Femur (tissue), 1 donor: ENCODE data around the gene ROBO2.

Source experiments
- DNase-seq: peaks from one replicate; pipeline ENCODE4 v3.0.0-alpha.2; 2017

Gene ROBO2

DNA sequence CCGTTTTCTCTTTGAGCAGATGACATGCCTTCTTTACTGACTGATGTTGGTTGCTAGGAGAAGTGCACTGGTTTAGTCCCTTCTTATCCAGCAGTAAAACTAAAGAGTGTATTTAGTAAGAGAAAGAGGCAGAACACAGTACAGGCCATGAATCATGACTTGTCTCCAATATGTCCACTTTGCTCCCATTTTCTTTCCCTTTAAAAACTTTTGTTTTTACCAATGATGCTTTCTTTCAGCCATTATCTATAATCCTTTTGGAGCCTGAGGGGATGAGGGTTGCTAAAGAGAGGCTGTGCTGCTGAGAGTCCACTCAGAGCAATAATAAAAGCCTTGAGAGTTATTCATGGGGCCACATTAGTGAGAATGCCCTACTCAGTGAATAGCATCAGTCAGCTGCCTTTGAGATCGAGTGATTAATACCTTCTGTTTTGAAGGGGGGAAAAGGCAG, 12.2 kb downstream of the ROBO2 start:
- DNase-seq: no peak

DNA sequence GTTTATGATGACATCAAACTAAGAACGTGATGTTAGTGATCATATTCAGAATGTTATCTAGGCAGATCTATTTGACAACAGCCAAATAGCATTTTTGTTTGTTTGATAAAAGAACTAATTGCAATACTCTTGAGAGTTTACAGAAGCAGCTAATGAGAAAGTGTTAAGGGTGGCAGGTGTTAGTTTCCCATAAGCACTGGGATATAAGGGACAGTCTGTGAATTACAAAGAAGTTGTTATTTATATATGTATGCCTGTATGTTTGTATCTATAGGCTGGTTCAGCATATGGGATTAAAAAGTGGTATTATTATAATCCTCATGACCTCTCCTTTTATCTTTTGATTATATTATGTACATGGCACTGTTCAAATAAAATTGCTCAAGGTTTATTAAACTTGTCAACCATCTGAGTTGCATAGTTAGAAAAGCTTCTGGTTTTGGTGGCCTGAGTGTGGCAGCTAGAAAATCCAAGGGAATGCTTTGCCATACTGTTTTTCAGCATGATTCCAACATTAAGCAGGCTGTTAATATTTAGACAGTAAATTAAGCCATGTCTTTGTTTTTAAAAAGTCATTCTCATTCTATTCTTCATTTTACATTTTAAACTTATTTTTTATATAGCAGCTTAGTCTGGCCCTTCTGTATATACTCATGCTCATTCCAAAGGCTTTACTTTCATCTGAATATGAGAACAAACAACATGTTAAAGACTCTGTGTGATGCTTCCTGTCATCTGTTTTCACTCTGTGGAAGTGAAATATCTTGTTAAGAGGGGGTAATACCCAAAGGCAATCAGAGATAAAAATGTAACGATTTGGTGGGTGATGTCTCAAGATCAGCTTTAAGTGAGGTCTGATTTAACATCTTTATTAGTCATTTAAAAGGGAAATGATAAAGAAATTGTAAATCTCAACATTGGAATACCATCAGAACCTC, 13.1 kb downstream of the ROBO2 start:
- no peak for DNase-seq

DNA sequence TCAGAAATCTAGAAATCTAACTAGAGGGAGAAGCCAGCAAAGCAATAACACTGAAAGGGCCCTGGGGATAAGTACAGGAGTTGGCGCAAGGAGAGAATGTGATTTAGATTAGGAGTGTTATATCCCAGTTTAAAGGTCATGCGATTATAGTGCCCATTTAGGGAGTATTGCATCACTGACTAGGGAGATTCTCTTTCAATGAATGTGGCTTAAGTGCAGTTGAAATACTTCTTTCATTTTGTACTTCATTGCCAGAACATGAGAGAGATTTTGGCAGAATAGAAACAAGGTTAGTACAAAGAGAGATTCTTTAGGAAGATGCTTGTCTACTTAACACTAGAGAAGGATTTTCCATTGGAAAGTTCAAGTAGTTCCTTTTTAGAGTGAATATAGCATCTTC, 13.9 kb downstream of the ROBO2 start:
- no peak for DNase-seq

DNA sequence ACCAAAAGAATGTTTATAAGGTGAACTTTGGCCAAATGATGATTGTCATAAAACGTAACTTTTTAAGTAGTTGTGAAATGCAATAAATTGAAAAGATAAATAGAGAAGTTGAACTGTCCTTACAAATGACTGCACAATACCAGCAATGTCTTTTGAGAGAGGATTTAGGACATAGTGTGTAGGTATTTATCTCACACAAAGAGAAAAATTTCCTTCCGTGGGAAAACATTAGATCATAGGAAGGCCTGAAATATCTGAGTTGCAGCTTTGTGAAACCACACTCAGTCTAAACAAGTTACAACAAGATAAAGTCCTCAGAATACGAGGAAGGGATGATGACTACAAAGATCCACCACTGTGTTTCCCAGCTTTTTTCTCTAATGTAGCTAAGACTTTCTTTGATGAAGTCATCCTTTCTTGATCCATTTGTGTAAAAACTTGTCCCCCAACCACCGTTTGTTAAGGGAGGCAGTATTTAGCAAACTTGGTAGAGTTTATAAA, 16.0 kb downstream of the ROBO2 start:
- DNase-seq: no peak

DNA sequence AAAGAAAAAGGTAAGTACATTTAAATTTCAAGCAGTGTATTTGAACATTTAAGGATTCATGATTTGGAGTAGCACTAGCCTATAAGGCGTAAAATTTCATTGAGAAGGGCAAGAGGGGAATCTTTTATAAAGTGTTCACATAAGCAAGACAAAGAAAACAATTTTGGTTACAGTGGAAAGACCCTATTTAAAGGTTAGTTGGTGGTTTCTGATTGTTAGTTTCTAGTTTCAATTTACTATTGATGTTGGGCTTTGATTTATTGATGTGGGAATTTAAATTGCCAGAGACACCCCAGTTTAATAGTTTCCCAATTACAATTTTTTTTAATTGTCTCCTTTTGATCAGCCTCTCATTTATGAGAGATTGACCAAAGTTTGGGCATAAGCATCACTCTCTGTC, 19.5 kb downstream of the ROBO2 start:
- DNase-seq: no peak

DNA sequence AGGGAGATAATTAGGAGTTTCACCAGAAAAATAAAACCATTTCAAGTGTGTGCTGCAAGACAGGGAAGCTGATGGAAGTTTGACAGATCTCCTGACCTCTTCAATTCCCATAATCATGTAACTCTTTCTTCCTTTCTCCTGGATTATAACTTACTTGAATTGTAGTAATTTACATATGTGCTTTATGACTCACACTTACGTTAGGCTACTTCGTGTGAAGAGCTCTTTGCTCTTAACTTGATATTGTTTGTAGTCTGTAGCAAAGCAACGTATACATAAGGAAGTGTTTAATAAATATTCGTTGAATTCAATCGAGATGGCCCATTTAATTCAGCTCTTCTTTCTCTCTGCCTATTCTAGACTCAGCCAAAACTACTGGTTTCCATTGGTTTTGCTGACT, 23.5 kb downstream of the ROBO2 start:
- DNase-seq: no peak

DNA sequence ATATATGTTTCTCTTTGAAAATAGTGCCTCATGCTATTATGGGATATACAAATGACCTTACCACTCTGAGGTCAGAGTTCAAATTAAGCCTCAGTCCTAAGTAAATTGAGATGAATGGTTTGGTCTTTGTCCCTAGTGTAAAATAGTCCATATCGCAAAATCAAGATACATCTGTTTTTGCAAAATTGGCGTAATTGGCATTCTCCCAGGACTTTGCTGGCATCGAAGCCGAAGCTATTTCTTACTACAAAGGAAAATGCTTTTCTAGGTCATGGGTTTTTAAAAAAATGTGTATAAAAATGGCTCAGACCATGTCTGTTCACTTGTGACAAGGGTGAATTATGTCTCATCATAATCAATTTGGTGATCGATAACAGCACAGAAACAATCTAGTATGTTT, 25.9 kb downstream of the ROBO2 start:
- no peak for DNase-seq

DNA sequence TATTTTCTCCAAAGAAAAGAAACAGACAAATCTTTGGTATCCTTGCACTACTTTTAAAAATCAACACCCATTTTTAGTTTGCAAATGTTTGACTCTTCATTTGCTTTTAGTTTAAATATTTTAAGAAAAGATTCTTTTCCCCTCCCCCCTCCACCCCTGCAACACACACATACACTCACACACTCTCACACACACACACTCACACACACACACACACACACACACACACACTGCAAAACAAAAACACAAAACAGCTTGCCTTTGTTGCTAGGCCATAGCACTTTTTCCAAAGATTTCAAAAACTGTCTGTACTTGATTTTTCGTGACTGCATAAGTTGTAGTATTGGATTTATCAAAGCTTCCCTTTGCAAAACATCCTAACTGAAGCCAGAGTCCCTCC, 26.9 kb downstream of the ROBO2 start:
- DNase-seq: no peak

DNA sequence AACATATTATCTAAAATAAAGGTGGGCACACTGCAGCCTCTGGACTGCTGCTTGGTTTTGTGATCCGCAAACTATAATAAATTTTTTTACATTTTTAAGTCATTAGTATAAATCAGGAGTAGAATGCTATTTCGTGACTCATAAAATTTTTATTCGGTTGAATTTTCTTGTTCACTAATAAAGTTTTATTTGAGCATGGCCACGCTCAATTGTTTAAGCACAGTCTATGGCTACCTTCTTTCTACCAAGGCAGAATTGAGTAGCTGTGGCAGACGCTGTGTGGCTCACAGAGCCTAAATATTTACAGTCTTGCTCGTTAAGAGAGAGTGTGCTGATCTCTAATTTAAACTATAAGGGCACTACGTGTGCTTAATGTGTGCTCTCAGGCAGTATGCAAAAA, 28.9 kb downstream of the ROBO2 start:
- no peak for DNase-seq

DNA sequence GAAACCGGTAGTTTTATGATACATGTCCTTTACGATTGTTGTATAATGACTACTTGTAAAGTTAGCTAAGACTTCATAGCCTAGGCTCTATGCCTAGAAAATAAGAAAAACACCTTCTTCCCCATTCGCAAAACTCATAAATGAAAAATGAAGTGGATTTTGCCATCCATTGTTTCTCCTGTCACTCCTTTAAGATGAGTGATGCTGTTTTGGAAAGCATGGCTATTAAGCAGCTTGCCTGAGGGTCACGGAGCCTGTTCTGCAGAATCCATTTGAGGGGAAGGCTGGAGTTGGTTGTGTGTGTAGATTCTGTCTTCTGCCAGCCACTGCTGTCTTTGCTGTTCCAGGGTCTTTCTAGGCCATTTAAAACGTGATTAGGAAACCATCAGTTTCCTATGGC, 31.5 kb downstream of the ROBO2 start:
- no peak for DNase-seq

DNA sequence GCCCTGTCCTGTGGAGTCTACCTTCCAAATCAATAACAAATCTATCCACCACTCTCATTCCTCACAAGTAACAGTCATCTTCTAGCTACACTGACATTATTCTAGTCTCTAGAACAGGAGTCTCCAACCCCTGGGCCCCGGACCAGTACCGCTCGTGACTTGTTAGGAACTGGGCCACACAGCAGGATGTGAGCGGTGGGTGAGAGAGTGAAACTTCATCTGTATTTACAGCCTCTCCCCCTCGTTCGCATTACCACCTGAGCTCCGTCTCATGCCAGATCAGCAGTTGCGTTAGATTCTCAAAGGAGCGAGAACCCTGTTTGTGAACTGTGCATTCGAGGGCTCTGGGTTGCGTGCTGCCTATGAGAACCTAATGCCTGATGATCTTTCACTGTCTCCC, 31.9 kb downstream of the ROBO2 start:
- no peak for DNase-seq

DNA sequence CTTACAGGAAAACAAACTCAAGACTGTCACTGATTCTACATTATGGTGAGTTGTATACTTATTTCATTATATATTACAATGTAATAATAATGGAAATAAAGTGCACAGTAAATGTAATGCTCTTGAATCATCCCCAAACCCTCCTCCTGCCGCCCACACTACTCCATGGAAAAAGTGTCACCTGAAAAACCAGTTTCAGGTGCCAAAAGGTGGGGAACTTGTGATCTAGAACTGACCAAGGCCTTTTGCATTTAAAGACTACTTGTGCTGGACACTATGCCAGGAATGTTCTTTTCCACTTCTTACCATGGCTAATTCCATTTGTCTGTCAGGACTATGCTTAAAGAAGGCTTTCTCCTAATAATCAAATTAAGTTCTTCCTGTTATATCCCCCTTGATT, 32.3 kb downstream of the ROBO2 start:
- no peak for DNase-seq

DNA sequence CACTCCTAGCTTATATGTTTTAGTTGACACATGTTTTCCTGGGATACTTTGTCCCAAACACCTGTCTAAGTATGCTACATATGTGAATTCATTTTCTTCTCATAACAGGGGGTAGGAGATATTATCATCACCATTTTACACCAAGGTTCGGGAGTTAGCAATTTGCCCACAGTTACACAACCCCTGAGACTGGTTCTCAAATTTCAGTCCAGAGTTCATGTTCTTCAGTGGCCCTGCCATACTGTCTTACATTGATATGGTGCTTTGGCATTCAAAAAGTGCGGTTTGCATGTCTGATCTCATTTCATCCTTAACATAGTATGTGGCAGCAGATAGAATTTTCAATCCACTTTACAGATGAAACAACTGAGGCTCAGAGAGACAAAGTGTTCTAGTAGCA, 38.4 kb downstream of the ROBO2 start:
- DNase-seq: no peak

DNA sequence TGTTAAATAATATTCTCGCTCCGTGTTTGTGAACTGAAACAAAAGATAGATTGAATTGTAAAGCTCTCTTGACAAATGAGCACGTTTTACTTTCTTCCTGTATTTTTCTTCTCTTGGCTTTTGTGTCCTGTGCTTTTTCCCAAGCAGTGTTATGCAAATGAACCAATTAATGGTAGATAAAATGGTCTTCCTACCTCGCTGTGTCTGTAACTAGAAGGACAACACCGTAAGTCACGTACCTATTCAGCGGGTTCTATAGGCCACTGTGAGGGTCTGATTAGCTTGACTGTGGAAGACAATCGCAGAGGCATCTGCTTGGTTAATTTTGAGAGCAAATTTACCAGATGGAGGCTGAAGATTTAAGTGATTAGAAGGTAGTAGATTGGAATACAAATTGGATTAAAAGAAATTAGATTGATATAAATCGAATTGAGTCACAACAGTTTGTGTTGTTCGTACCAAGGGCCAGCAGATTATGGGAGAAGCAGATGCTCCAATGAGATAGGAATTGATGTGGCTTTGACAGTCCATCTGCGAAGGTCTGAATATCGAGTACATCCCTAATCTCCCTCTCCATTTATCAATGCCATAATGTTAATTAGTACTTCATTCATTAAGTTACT, 40.2 kb downstream of the ROBO2 start:
- no peak for DNase-seq

DNA sequence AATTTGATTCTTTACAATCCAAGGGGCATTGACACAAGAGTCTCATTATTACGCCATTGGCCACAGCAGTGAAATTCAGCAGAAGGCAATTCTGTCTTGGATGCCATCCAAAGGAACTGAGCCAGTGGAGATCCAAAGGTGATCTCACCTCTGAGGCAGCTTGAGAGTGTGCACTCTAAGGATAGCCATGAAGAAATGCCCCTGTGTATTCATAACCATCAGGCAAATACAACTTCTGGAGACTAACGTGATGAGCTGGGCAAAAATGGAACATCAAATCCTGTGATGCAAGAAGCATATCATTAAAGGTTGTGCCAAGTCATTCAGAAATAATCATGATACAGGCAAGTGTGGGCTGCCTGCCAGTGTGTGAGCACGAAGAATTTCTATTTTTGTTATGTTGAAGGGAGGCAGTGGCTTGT, 41.4 kb downstream of the ROBO2 start:
- peak; percentile 38 for DNase-seq

DNA sequence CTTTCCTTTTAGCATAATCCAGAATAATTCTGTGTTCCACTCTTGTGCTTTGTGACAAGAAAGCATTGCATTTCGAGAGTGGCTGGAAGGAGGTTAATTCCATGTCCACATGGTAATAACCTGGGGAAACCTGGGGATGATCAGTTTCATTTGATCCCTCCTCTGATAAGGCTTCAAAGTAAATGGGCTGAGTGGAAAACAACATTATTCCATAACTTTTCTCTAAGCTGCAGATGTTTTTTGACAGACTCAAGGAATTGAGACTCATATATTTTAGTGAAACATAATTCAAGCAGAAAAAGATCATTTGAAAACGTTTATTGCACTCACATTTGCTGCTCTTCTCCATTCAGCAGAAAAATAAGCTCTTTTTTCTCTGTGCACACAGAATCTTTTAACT, 44.6 kb downstream of the ROBO2 start:
- DNase-seq: no peak

DNA sequence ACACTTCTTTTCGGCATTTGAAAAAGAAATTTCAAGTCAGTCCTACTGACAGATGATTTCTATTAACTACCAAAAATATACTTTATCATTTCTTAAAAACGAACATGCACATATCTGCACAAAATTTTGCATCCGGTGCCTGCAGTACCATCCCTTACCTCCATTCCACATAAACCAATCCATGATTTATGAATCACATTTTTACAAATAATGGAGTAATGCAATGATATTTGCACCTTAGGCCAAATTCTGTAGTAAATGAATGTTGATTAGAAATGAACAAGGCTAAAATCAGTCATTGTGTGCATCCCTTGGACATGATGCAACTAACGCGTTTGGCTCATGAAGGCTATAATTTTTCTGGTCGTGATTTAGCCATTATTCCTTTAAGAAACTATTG, 46.5 kb downstream of the ROBO2 start:
- DNase-seq: no peak

DNA sequence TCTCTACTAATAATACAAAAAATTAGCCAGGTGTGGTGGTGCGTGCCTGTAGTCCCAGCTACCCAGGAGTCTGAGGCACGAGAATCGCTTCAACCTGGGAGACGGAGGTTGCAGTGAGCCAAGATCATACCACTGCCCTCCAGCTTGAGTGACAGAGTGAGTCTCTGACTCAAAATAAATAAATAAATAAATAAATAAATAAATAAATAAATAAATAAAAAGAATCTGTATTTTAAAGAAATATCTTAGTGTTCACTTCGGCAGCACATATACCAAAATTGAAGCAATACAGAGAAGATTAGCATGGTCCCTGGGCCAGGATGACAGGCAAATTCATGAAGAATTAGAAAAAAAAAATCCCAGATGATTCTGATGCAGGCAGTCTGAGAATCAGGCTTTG, 51.9 kb downstream of the ROBO2 start:
- no peak for DNase-seq

DNA sequence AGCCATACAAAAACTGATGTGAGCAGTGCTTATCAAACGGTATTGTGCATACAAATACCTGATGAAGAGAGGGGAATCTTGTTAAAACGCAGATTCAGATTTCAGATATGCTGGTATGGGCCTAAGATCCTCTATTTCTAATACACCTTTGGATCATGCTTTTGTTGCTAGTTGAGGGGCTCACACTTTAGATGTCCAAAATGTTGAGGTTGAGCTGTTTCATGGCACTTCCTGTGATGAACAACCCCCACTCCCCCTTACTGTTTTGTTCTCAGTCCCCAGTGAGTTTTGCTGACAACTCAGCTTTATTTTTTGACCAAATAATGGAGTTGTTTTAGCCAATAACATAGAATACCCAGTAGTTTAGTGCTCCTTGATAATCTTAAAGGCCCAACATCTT, 53.2 kb downstream of the ROBO2 start:
- DNase-seq: no peak

DNA sequence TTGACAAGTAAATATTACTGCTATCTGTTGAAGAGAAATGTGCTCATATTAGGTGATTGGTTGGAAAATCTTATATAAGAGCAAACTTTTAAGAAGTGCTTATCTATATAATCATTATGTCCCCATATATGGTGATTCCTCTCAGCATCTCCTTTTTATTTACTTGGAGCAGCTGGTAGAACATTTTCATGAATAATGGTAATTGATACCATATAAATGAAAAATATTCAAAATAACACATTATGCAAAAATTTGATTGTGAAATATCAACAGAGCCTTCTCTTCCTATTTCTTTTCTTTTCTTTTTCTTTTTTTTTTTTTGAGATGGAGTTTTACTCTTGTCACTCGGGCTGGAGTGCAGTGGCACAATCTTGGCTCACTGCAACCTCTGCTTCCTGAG, 56.2 kb downstream of the ROBO2 start:
- no peak for DNase-seq

DNA sequence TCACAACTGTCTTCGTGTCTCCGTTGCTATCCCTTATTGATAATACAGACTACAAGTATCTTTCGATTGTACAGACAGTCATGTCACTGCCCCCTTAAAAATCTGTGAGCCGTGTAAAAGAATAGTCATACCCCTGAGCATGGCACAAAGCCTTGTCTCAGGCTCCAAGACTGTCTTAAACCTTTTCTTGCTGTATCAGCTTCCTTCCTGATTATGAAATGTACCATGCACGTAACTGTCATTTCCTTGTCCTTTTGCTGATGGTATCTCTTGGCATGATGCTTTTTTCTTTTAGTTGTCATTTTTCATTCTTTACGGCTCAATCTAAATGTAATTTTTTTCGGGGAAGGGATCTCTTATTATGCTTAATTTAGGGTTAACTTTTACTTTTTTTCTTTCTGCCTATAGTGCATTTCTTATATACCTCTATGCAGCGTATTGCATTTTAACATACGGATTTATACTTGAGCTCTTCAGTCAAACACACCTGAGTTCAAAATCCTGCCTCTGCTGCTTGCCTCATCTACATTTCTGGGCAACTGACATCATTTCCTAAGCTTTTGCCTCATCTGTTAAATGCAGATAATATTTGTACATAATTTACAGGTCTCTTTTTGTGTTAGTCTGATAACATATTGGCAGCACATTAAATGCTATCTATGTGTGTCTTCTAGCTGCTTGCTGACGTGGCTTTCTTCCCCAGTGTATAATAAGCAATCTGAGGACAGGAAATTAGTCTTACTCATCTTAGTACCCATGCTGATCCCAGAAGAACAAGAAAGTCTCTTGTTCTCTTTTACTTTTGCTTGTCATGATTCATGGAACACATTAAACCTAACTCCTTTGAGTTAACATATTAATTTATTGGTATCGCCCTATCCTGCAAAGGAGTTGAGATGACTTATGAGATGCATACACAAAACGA, 57.3 kb downstream of the ROBO2 start:
- DNase-seq: no peak

DNA sequence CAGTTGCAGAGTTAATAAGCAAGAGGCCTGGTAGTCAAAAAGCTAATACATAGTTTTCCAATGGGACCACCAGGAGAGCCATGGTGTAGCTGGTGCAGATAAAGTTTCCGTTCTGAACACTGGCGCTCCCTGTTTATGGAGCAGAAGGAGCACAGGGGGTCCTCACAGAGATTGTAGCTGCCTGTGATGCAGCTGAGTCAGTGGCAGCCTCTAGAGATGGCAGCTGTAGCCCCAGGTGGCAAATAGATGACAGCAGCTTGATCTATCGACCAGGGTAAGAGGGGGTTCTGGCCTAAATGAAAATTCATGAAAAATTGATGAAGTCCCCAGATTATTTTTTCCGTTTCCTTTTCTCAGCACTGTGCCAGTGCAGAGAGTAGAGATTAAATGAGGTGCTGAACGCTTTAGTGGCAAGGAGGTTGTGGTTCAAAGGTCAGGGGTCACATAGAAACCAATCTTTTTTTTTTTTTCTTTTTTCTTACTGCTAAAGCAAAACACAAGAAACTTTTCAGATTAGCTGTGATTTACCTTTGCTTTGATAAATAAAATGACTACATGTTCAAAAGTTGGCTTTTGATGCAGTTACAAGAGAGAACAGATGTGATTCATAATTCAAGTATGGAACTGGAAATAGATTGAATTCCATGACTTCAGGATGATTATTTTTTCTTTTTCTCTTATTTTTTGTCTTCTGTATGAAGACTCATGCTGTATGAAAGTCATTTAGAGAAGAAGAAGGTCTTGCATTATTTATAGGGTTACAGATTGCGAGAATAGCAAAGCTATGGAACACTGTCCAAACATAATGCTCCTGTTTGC, 63.3 kb downstream of the ROBO2 start:
- DNase-seq: no peak
